Hepatocyte (in vitro differentiated cells): ENCODE measurements around the gene PDLIM1.

Experiments
- EZH2 ChIP-seq: fragments of 200-600 bp; sonication (generic); IDR thresholded peaks from 2 replicates; pipeline ENCODE4 v1.6.1; 2016; ENCODE audit warnings: antibody characterized with exemption, mild to moderate bottlenecking, borderline replicate concordance
- TF ChIP-seq, protein P1 (sequence below): fragments of 200-600 bp; sonication (generic); IDR thresholded peaks from 2 replicates; pipeline ENCODE4 v1.5.1; 2016; ENCODE audit warnings: antibody characterized with exemption, mild to moderate bottlenecking; ENCODE audit not compliant: poor library complexity

DNA sequence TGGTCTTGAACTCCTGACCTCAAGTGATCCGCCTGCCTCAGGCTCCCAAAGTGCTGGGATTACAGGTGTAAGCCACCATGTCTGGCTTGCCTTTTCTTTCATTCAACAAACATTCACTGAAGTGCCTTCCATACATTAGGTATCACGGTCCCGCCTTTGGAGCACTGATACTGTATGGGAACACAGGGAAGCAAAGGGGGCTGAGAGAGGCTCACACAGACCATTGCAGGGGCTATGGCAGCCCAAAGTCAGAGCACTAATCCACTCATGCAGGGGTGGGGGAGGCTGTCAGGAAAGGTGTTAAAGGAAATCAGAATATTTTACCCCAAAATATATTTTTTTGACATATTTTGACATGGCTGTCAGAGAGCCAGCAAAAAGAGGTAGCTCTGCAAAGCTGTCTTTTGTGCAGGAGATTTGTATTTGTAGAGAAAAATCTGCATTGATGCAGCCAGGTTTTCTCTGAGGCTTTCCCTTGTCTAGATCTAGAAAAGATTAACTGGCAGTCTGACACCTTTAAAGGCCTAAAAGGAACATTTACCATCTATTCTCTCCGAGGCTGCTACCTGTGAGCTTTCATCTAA lies 42.0 kb upstream of the PDLIM1 start:
- no peak for TF ChIP-seq EZH2
- TF ChIP-seq, protein P1, sequence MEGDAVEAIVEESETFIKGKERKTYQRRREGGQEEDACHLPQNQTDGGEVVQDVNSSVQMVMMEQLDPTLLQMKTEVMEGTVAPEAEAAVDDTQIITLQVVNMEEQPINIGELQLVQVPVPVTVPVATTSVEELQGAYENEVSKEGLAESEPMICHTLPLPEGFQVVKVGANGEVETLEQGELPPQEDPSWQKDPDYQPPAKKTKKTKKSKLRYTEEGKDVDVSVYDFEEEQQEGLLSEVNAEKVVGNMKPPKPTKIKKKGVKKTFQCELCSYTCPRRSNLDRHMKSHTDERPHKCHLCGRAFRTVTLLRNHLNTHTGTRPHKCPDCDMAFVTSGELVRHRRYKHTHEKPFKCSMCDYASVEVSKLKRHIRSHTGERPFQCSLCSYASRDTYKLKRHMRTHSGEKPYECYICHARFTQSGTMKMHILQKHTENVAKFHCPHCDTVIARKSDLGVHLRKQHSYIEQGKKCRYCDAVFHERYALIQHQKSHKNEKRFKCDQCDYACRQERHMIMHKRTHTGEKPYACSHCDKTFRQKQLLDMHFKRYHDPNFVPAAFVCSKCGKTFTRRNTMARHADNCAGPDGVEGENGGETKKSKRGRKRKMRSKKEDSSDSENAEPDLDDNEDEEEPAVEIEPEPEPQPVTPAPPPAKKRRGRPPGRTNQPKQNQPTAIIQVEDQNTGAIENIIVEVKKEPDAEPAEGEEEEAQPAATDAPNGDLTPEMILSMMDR = no peak
